GM12878 (cell line): Measurements from ENCODE around the gene CDC42EP1. TPM values are rescaled to one million over a fixed set of nuclear protein-coding genes. Genes with fewer than 3 reads are reported as not detected.

ENCODE experiments used
- ATAC-seq: fragments of 200-7000 bp; cut with Tn5 transposase; 3 replicates; pipeline ENCODE4 v1.9.1; 2020; ENCODE audit warnings: mild to moderate bottlenecking, moderate library complexity
- BruUV-seq: library from RNA; stranded (reverse); fragments of 400-500 nt; replicated peaks from 2 replicates; lab custom pipeline; 2021; lab: Mats Ljungman, UMichigan
- CTCF ChIA-PET: fragments of 300-600 bp; sonication (Branson Sonifier 250); formaldehyde crosslinking; extraction: SDS; loops from one replicate; lab custom pipeline; 2021; ENCODE audit warnings: inconsistent platforms; lab: Yijun Ruan, JAX
- POLR2A ChIA-PET: fragments of 350-600 bp; formaldehyde crosslinking; extraction: SDS; loops from one replicate; lab custom pipeline; 2021; ENCODE audit warnings: inconsistent platforms; lab: Charles Lee
- RAD21 ChIA-PET: fragments of 300-600 bp; sonication (Branson Sonifier 250); formaldehyde crosslinking; loops from one replicate; lab custom pipeline; 2023; ENCODE audit warnings: antibody characterized with exemption; ENCODE audit not compliant: unreplicated experiment; lab: Charles Lee
- SMC1A ChIA-PET: fragments of 300-600 bp; sonication (Branson Sonifier 250); formaldehyde crosslinking; loops from one replicate; lab custom pipeline; 2023; ENCODE audit not compliant: unreplicated experiment, uncharacterized antibody; lab: Charles Lee
- DNase-seq: peaks from one replicate; pipeline ENCODE4 v3.0.0-alpha.2; 2011; ENCODE audit warnings: low read depth, low spot score
- FAIRE-seq: peaks from 3 replicates; lab custom pipeline; 2011; peaks lifted over from hg19 to GRCh38; lab: Jason Lieb, UNC
- H2AFZ ChIP-seq: 2 replicates; pipeline ENCODE4 v1.6.0; 2011; ENCODE audit warnings: low read depth, low read length, control low read depth; ENCODE audit not compliant: control insufficient read depth
- H3K27ac ChIP-seq: 2 replicates; pipeline ENCODE4 v1.5.1; 2011; ENCODE audit warnings: control low read depth; ENCODE audit not compliant: control insufficient read depth, insufficient read depth
- H3K27me3 ChIP-seq, 2 experiments: replicated peaks in 1 of 2; 2 replicates each; pipeline versions ENCODE4 v1.6.0 to v1.6.1; 2011; ENCODE audit warnings: low read length in 1 of 2; ENCODE audit not compliant: control insufficient read depth in 2 of 2, insufficient read depth in 2 of 2
- H3K36me3 ChIP-seq, 2 experiments: 2 replicates each; pipeline ENCODE4 v1.5.1; 2011; ENCODE audit warnings: low read length in 1 of 2; ENCODE audit not compliant: control insufficient read depth in 2 of 2, insufficient read depth in 2 of 2
- H3K4me1 ChIP-seq: 2 replicates; pipeline ENCODE4 v1.6.1; 2011; ENCODE audit warnings: mild to moderate bottlenecking, low read length, moderate library complexity, mixed read lengths; ENCODE audit not compliant: control insufficient read depth, insufficient read depth
- H3K4me2 ChIP-seq: 2 replicates; pipeline ENCODE4 v1.6.0; 2011; ENCODE audit warnings: control low read depth; ENCODE audit not compliant: control insufficient read depth, insufficient read depth
- H3K4me3 ChIP-seq: fragments of 200-600 bp; sonication (generic); 2 replicates; pipeline ENCODE4 v1.5.1; 2016
- H3K79me2 ChIP-seq: 2 replicates; pipeline ENCODE4 v1.6.0; 2011; ENCODE audit warnings: low read length; ENCODE audit not compliant: control insufficient read depth, insufficient read depth
- H3K9ac ChIP-seq: 2 replicates; pipeline ENCODE4 v1.8.0; 2011; ENCODE audit warnings: low read length, control low read depth, mixed read lengths; ENCODE audit not compliant: control insufficient read depth, insufficient read depth
- H3K9me3 ChIP-seq: replicated peaks from 3 replicates; pipeline ENCODE4 v1.5.1; 2011; ENCODE audit warnings: mild to moderate bottlenecking, low read length; ENCODE audit not compliant: control insufficient read depth, insufficient read depth
- H4K20me1 ChIP-seq: 2 replicates; pipeline ENCODE4 v1.6.0; 2011; ENCODE audit not compliant: control insufficient read depth, insufficient read depth
- ASH2L ChIP-seq: fragments of 300-600, 200-600 bp; sonication (generic); IDR thresholded peaks from 2 replicates; pipeline ENCODE4 v1.6.1; 2017; ENCODE audit warnings: low read depth, mild to moderate bottlenecking, borderline replicate concordance
- BHLHE40 ChIP-seq, 2 experiments: fragments of 450-650 bp in 1 of 2; IDR thresholded peaks; 2 replicates each; pipeline ENCODE4 v1.6.1; 2011 to 2017; ENCODE audit warnings: low read depth in 2 of 2, borderline replicate concordance in 1 of 2, improper control_type of control experiment in 1 of 2, low read length in 1 of 2, mild to moderate bottlenecking in 1 of 2
- EGR1 ChIP-seq, 2 experiments: IDR thresholded peaks; 1 replicate in 1 of 2; 2 replicates in 1 of 2; pipeline ENCODE4 v1.6.1; 2011 to 2012; ENCODE audit warnings: low read depth in 2 of 2, low read length in 2 of 2, borderline replicate concordance in 1 of 2, mild to moderate bottlenecking in 1 of 2, moderate library complexity in 1 of 2
- EP300 ChIP-seq, 2 experiments: fragments of 150-350 bp in 1 of 2; IDR thresholded peaks; 2 replicates each; pipeline ENCODE4 v1.6.1; 2011 to 2012; ENCODE audit warnings: low read depth in 2 of 2, low read length in 2 of 2, borderline replicate concordance in 1 of 2, improper control_type of control experiment in 1 of 2, inconsistent platforms in 1 of 2; ENCODE audit not compliant: control insufficient read depth in 1 of 2
- NBN ChIP-seq: fragments of 450-650 bp; IDR thresholded peaks from 2 replicates; pipeline ENCODE4 v1.6.1; 2016
- NFXL1 ChIP-seq: fragments of 450-650 bp; IDR thresholded peaks from 2 replicates; pipeline ENCODE4 v1.6.1; 2017; ENCODE audit warnings: antibody characterized with exemption, mild to moderate bottlenecking, borderline replicate concordance
- PAX5 ChIP-seq: IDR thresholded peaks from 2 replicates; pipeline ENCODE4 v1.6.1; 2011; ENCODE audit warnings: low read depth, low read length, borderline replicate concordance
- SMARCA5 ChIP-seq: fragments of 450-650 bp; IDR thresholded peaks from 2 replicates; pipeline ENCODE4 v1.6.1; 2017; ENCODE audit warnings: mild to moderate bottlenecking
- SUPT20H ChIP-seq: IDR thresholded peaks from 2 replicates; pipeline ENCODE4 v1.6.1; 2011; ENCODE audit warnings: low read depth, mild to moderate bottlenecking, low read length, moderate library complexity, borderline replicate concordance; ENCODE audit not compliant: control insufficient read depth
- WGBS: methylation state at CpG from one replicate; pipeline ENCODE4 v1.1.6; 2016; ENCODE audit warnings: low lambda C conversion rate; ENCODE audit not compliant: insufficient replicate concordance, insufficient coverage; ENCODE audit errors: missing lambda C conversion rate; 5-methylcytosine and 5-hydroxymethylcytosine counted together
- in situ Hi-C: fragments of 300-500 bp; cut with MboI; formaldehyde crosslinking; loops from 9 replicates; pipeline ENCODE4 v1.14.3; 2018; ENCODE audit warnings: mixed read lengths
- intact Hi-C: fragments of 100-400 bp; cut with micrococcal nuclease; formaldehyde crosslinking; loops from one replicate; pipeline ENCODE4 v1.14.2; 2022; ENCODE audit not compliant: unreplicated experiment
- polyA plus RNA-seq, 11 experiments: library from polyadenylated mRNA; depleted of rRNA in 4 of 11; unstranded in 6 of 11; stranded (reverse) in 5 of 11; fragments of >200 nt; fragmentation: Nextera tagmentation in 4 of 11; fragmentation: Illumina TruSeq in 1 of 11; extraction: Ambion mirVana in 4 of 11; extraction: Trizol in 1 of 11; gene quantifications; 1 replicate in 1 of 11; 2 replicates in 10 of 11; pipeline versions ENCODE4 v1.2.1 to v1.2.3, GENCODE V29; 2011 to 2016; ENCODE audit warnings: inconsistent platforms in 2 of 11, missing spikeins in 2 of 11, low read depth in 1 of 11
- total RNA-seq, 4 experiments: library from RNA; depleted of rRNA in 3 of 4; stranded (reverse); fragments of >200 nt in 3 of 4; fragmentation: Illumina TruSeq in 1 of 4; extraction: Trizol in 1 of 4; gene quantifications; 2 replicates each; pipeline versions ENCODE4 v1.2.1 to v1.2.3, GENCODE V29; 2013 to 2021
- TF ChIP-seq, protein P1 (sequence below): fragments of 450-650 bp; IDR thresholded peaks from 2 replicates; pipeline ENCODE4 v1.6.1; 2017; ENCODE audit warnings: low read depth, mild to moderate bottlenecking, moderate library complexity

The CDC42EP1 gene
- total and polyA plus RNA-seq, 10 of the 15 experiments (the other 5 are each of a cell fraction or from before 2014, with no cell fraction given) = 0.04 to 0.33 (median 0.09) TPM; not detected in 7

DNA sequence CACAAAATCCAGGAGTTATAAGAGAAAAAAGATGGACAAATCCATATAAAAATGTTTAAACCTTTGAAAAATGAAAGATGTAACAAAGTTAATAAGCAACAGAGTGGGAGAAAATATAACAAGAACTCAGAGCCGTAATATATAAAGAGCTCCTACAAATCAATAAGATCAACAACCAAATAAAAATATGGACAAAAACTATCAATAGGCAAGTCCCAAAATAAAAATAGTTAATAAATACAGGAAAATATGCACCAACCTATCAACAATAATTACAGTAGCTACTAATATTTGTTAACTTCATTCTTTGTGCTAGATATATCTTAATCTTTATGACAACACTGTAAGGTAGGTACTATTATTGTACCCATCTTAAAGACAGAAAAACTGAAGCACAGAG, 43.8 kb upstream of the CDC42EP1 start:
- Histone ChIP-seq H3K27me3 (peaks cover 7 to 11% of the 10 kb centered on the region in 2 experiments; a peak in 3 of 4 replicates), H3K27ac (no peak overlapping the region), H3K4me3 (no peak overlapping the region), H2AFZ (no peak overlapping the region), H4K20me1 (no peaks in the 10 kb centered on the region), H3K79me2 (no peaks in the 10 kb centered on the region), H3K4me2 (no peak overlapping the region), H3K9ac (no peak overlapping the region), H3K4me1 (no peaks in the 10 kb centered on the region), H3K36me3 (no peaks in the 10 kb centered on the region), H3K9me3 (no peaks in the 10 kb centered on the region)
- intact Hi-C loops = no loop called here
- SMC1A ChIA-PET = no interaction called here
- no peak for ATAC-seq
- CTCF ChIA-PET = no interaction called here
- TF ChIP-seq NBN (no peak), SUPT20H (no peak)
- no peak for DNase-seq
- in situ Hi-C loops = no loop called here
- POLR2A ChIA-PET = no interaction called here
- BruUV-seq = no TSS peak
- 94% methylated on average over 1 of the region's 1 CpG for WGBS
- no peak for FAIRE-seq
- RAD21 ChIA-PET = no interaction called here

DNA sequence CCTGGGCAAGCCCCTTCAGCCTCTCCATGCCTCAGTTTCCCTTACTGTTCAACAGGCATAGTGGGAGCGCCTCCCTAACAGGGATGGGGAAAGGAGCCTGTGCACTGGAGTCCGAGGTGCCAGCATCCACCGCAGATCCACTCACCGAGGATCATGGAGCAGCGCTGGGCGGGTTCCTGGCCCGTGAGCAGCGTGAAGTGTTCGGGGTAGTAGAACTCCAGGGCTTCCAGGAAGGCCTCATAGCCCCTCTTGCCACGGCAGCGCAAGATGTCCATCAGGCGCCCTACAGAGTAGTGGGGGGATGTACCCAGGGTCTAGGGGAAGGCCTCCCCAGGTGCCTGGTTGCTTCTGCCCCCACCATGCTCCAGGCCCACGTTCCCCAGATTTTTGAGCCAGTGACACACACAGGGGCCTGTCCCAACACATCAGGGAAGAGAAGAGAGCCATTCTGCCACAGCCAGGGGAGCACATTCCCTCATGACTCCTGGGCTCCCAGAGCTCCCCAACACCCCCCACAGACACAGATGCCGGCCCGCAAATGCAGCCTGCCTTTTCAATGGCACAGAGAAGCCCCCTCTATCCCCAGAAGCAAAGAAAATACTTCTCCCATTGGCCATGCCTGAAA, 42.3 kb upstream of the CDC42EP1 start:
- ChIA-PET CTCF (no interaction called here), SMC1A (interaction anchor here (0.5 kb wide), 1 partner anchor 55 kb away, joined by 3 read pairs; no protein-coding TSS in a partner anchor)

More for the DNA sequence above, 42.3 kb upstream of the CDC42EP1 start:
- TF ChIP-seq PAX5 (no peak), ASH2L (no peak), BHLHE40 (IDR thresholded peaks at IDR 0.05; ENCODE audit: borderline replicate concordance in 1 of 2, low read depth in 2 of 2, low read length in 1 of 2) (no peak), NFXL1 (no peak), EGR1 (IDR thresholded peaks at IDR 0.05; ENCODE audit: borderline replicate concordance in 1 of 2, low read depth in 2 of 2, low read length in 2 of 2) (no peak), SMARCA5 (no peak), EP300 (IDR thresholded peaks at IDR 0.05; ENCODE audit: borderline replicate concordance in 1 of 2, control insufficient read depth in 1 of 2, low read depth in 2 of 2, low read length in 2 of 2) (no peak)
- TF ChIP-seq, protein P1, sequence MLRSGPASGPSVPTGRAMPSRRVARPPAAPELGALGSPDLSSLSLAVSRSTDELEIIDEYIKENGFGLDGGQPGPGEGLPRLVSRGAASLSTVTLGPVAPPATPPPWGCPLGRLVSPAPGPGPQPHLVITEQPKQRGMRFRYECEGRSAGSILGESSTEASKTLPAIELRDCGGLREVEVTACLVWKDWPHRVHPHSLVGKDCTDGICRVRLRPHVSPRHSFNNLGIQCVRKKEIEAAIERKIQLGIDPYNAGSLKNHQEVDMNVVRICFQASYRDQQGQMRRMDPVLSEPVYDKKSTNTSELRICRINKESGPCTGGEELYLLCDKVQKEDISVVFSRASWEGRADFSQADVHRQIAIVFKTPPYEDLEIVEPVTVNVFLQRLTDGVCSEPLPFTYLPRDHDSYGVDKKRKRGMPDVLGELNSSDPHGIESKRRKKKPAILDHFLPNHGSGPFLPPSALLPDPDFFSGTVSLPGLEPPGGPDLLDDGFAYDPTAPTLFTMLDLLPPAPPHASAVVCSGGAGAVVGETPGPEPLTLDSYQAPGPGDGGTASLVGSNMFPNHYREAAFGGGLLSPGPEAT = no peak
- POLR2A ChIA-PET = no interaction called here
- in situ Hi-C loops (no loop called here), intact Hi-C loops (no loop called here)
- Histone ChIP-seq H4K20me1 (no peaks in the 10 kb centered on the region), H2AFZ (no peak overlapping the region), H3K9me3 (no peaks in the 10 kb centered on the region), H3K27ac (no peak overlapping the region), H3K4me3 (no peak overlapping the region), H3K79me2 (no peaks in the 10 kb centered on the region), H3K4me2 (no peak overlapping the region), H3K36me3 (no peaks in the 10 kb centered on the region), H3K4me1 (no peaks in the 10 kb centered on the region), H3K27me3 (peaks cover 7 to 11% of the 10 kb centered on the region in 2 experiments; a peak in 3 of 4 replicates), H3K9ac (no peak overlapping the region)
- 68% methylated on average over 15 of the region's 15 CpGs for WGBS
- no TSS peak for BruUV-seq
- DNase-seq (no peak), FAIRE-seq (no peak), ATAC-seq (no peak)
- RAD21 ChIA-PET = no interaction called here
